Measurements from ENCODE around the gene TTC29.

TTC29 gene

GRCh38 chr4:146855761-146856160 lies 89.9 kb downstream of the TTC29 start:
- Histone ChIP-seq H3K4me3 (replicated peaks; ENCODE audit: low read depth, low read length) (no peak overlapping the region), H3K27me3 (replicated peaks; ENCODE audit: control insufficient read depth, insufficient read depth, low read length) (peaks cover 1% of the 10 kb centered on the region; the same call in 1 of the 2 replicates), H3K36me3 (ENCODE audit: control insufficient read depth, insufficient read depth, low read length) (no peaks in the 10 kb centered on the region)
- DNase-seq (ENCODE audit: extremely low read depth, insufficient read length) = no peak
- no peak for TF ChIP-seq CTCF (IDR thresholded peaks at IDR 0.05; ENCODE audit: insufficient read depth, low read length, poor library complexity, severe bottlenecking)

GRCh38 chr4:146852360-146852759 lies 93.3 kb downstream of the TTC29 start:
- TF ChIP-seq CTCF (IDR thresholded peaks at IDR 0.05; ENCODE audit: insufficient read depth, low read length, poor library complexity, severe bottlenecking) = no peak
- no peak overlapping the region for H3K4me3 ChIP-seq (replicated peaks; ENCODE audit: low read depth, low read length)
- no peak for DNase-seq (ENCODE audit: extremely low read depth, insufficient read length)
- no peaks in the 10 kb centered on the region for H3K36me3 ChIP-seq (ENCODE audit: control insufficient read depth, insufficient read depth, low read length)
- peaks cover 1% of the 10 kb centered on the region; the same call in 1 of the 2 replicates for H3K27me3 ChIP-seq (replicated peaks; ENCODE audit: control insufficient read depth, insufficient read depth, low read length)

GRCh38 chr4:146847345-146847744 lies 98.3 kb downstream of the TTC29 start:
- no peak for DNase-seq (ENCODE audit: extremely low read depth, insufficient read length)
- no peaks in the 10 kb centered on the region for H3K27me3 ChIP-seq (replicated peaks; ENCODE audit: control insufficient read depth, insufficient read depth, low read length)
- no peak for TF ChIP-seq CTCF (IDR thresholded peaks at IDR 0.05; ENCODE audit: insufficient read depth, low read length, poor library complexity, severe bottlenecking)
- no peak overlapping the region for H3K4me3 ChIP-seq (replicated peaks; ENCODE audit: low read depth, low read length)
- no peaks in the 10 kb centered on the region for H3K36me3 ChIP-seq (ENCODE audit: control insufficient read depth, insufficient read depth, low read length)

GRCh38 chr4:146846882-146847281 lies 98.8 kb downstream of the TTC29 start:
- no peak for TF ChIP-seq CTCF (IDR thresholded peaks at IDR 0.05; ENCODE audit: insufficient read depth, low read length, poor library complexity, severe bottlenecking)
- no peaks in the 10 kb centered on the region for H3K27me3 ChIP-seq (replicated peaks; ENCODE audit: control insufficient read depth, insufficient read depth, low read length)
- no peaks in the 10 kb centered on the region for H3K36me3 ChIP-seq (ENCODE audit: control insufficient read depth, insufficient read depth, low read length)
- DNase-seq (ENCODE audit: extremely low read depth, insufficient read length) = no peak
- H3K4me3 ChIP-seq (replicated peaks; ENCODE audit: low read depth, low read length) = no peak overlapping the region

- Histone ChIP-seq H3K36me3 (ENCODE audit: control insufficient read depth, insufficient read depth, low read length) (no peaks in the 10 kb centered on the region), H3K4me3 (replicated peaks; ENCODE audit: low read depth, low read length) (no peak overlapping the region), H3K27me3 (replicated peaks; ENCODE audit: control insufficient read depth, insufficient read depth, low read length) (no peaks in the 10 kb centered on the region)
- no peak for DNase-seq (ENCODE audit: extremely low read depth, insufficient read length)
- no peak for TF ChIP-seq CTCF (IDR thresholded peaks at IDR 0.05; ENCODE audit: insufficient read depth, low read length, poor library complexity, severe bottlenecking)
Observed at GRCh38 chr4:146844761-146845160, 100.9 kb downstream of the TTC29 start.

- no peak for TF ChIP-seq CTCF (IDR thresholded peaks at IDR 0.05; ENCODE audit: insufficient read depth, low read length, poor library complexity, severe bottlenecking)
- no peaks in the 10 kb centered on the region for H3K27me3 ChIP-seq (replicated peaks; ENCODE audit: control insufficient read depth, insufficient read depth, low read length)
- DNase-seq (ENCODE audit: extremely low read depth, insufficient read length) = no peak
- no peaks in the 10 kb centered on the region for H3K36me3 ChIP-seq (ENCODE audit: control insufficient read depth, insufficient read depth, low read length)
- no peak overlapping the region for H3K4me3 ChIP-seq (replicated peaks; ENCODE audit: low read depth, low read length)
Observed at GRCh38 chr4:146842876-146843275, 102.8 kb downstream of the TTC29 start.

Measured in GM06990 (cell line).